Spinal cord (tissue), 10 donors: ENCODE data around the gene CNTLN. TPM values are rescaled to one million over a fixed set of nuclear protein-coding genes. Genes with fewer than 3 reads are reported as not detected.
"Not testable (repeated sequence)": the region's sequence is repeated elsewhere in the genome, so short reads cannot be mapped to it uniquely, and the experiment has no call there.

ENCODE experiments used
- DNase-seq, 6 donors: peaks; one replicate each; pipeline versions ENCODE4 v3.0.0 to v3.0.0-alpha.2; 2013 to 2015; ENCODE audit warnings: low spot score in 6 of 6, low read depth in 4 of 6
- H3K27ac ChIP-seq: one replicate; pipeline ENCODE4 v1.5.1; 2013; ENCODE audit warnings: low read depth, low read length, control low read depth
- H3K27me3 ChIP-seq: one replicate; pipeline ENCODE4 v1.6.1; 2013; ENCODE audit warnings: low read length; ENCODE audit not compliant: control insufficient read depth, insufficient read depth
- H3K36me3 ChIP-seq: one replicate; pipeline ENCODE4 v1.6.1; 2013; ENCODE audit warnings: low read length; ENCODE audit not compliant: control insufficient read depth, insufficient read depth
- H3K4me1 ChIP-seq: one replicate; pipeline ENCODE4 v1.6.1; 2013; ENCODE audit warnings: low read length; ENCODE audit not compliant: control insufficient read depth, insufficient read depth
- H3K4me3 ChIP-seq: one replicate; pipeline ENCODE4 v1.5.1; 2013; ENCODE audit warnings: low read depth, low read length, control low read depth
- H3K9me3 ChIP-seq: one replicate; pipeline ENCODE4 v1.6.1; 2013; ENCODE audit warnings: low read length; ENCODE audit not compliant: control insufficient read depth, insufficient read depth
- WGBS: methylation state at CpG from one replicate; pipeline ENCODE4 v1.1.5; 2013; ENCODE audit warnings: missing lambda C conversion rate; ENCODE audit not compliant: insufficient coverage; 5-methylcytosine and 5-hydroxymethylcytosine counted together
- polyA plus RNA-seq, 2 donors: library from polyadenylated mRNA; unstranded; fragments of 120-200 nt; gene quantifications; one replicate each; pipeline ENCODE4 v1.2.1, GENCODE V29; 2013; ENCODE audit not compliant: insufficient read length in 2 of 2
- total RNA-seq, 2 donors: library from RNA; depleted of rRNA in 1 of 2; stranded (reverse); fragments of 120-200 nt in 1 of 2; fragments of >200 nt in 1 of 2; gene quantifications; one replicate each; pipeline versions ENCODE4 v1.2.3 to v1.2.4, GENCODE V29; 2013 to 2014
- donor health status: healthy.

The CNTLN gene
- total and polyA plus RNA-seq, 4 donors, result 7.4 to 21.7 (median 13.8) TPM

DNA sequence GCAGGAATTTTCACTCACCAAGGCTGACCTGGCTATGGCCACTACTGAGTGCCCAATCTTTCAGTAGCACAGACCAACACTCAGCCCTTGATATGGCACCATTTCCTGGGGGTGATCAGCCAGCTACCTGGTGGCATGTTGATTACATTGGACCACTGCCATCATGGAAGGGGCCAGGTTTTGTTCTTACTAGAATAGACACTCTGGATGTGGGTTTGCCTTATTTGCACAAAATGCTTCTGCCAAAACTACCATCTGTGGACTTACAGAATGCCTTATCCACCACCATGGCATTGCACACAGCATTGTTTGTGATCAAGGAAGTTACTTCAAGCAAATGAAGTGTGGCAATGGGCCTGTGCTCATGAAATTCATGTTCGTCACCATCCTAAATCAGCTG is 374.3 kb downstream of the CNTLN start:
- Histone ChIP-seq H3K4me1 (no peaks in the 10 kb centered on the region), H3K36me3 (no peaks in the 10 kb centered on the region), H3K4me3 (no peak overlapping the region), H3K27ac (no peak overlapping the region), H3K27me3 (no peaks in the 10 kb centered on the region), H3K9me3 (no peaks in the 10 kb centered on the region)
- no CpG with 5 or more reads among the region's 1 CpG for WGBS
- DNase-seq, result no peak

DNA sequence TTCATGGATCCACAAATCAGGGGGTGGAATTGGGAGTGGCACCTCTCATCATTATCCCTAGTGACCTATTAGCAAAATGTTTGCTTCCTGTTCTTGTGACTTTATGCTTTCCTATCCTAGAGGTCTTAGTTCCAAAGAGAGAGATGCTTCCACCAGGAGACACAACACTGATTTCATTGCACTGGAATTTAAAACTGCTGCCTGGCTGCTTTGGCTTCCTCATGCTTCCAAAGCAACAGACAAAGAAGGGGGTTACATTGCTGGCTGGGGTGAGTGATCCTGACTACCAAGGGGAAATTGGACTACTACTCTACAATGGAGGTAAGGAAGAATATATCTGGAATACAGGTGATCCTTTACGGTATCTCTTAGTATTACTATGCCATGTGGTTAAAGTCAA is 374.9 kb downstream of the CNTLN start:
- Histone ChIP-seq H3K9me3 (no peaks in the 10 kb centered on the region), H3K36me3 (no peaks in the 10 kb centered on the region), H3K4me1 (no peaks in the 10 kb centered on the region), H3K4me3 (no peak overlapping the region), H3K27ac (no peak overlapping the region), H3K27me3 (no peaks in the 10 kb centered on the region)
- WGBS, result no CpG with 5 or more reads among the region's 1 CpG
- DNase-seq, result no peak

DNA sequence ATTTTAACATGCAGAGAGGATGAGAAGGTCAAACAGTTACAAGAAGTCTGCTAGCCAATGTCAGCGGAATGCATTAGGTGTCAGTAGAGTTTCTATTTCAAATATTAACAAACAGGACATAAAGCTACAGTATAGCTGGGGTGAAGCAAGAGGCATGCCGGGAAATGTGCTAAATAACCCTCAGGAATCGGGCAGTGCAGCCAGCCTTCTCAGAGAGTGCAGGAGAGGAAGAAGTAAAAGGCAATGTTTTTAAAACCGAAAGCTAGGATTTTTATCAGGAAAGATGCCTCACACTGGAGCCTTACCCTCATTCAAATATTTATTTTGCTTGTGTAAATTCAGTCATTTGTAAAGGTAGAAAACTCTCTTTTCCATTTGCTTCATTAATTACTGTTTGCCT is 384.9 kb downstream of the CNTLN start:
- Histone ChIP-seq H3K27ac (no peak overlapping the region), H3K9me3 (no peaks in the 10 kb centered on the region), H3K27me3 (no peaks in the 10 kb centered on the region), H3K4me1 (no peaks in the 10 kb centered on the region), H3K36me3 (no peaks in the 10 kb centered on the region), H3K4me3 (no peak overlapping the region)
- peak in 2 of 6 donors; percentile 8 to 50 for DNase-seq
- WGBS, result no CpG with 5 or more reads among the region's 4 CpGs

DNA sequence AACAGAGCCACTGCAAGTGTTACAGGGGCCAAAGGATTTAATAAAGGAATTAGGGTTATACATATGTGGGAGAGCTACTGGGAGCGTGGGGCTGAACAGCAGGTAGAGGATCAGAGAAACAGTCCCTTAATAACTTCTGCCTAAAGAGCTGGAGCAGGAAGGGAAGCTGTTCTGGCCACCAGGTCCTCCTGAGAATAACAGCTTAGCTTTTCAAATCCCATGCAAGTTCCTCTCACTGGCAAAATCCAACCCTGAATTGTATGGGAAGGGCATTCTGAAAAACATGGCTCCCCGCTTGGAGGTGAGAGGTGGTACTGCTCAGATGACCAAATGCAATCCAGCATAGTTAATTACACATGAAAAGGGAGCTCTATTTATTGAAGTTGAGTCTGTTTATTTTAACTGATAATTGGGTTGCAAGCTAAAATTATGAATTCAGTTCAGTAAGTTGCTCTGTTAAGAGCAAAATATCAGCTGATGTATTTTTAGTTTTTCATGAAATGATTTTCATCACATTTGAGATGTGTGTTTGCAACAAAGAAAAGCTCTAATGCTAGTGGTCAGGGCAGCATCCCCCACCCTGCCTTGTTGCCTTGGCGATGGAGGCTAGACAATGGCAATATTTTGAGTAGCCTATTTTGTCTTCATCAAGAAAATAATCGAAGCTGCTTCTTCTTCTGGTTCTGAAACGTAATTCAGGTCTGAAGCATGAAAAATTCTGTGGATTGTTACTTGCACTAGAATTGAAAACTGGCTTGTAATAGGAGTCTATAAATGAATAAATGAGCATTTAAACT is 385.6 kb downstream of the CNTLN start:
- peak in 2 of 6 donors; percentile 14 to 73 for DNase-seq
- H3K36me3 ChIP-seq, result no peaks in the 10 kb centered on the region
- 72% methylated on average over 2 of the region's 5 CpGs for WGBS
- H3K9me3 ChIP-seq, result no peaks in the 10 kb centered on the region
- H3K4me3 ChIP-seq, result no peak overlapping the region
- no peak overlapping the region for H3K27ac ChIP-seq
- H3K27me3 ChIP-seq, result no peaks in the 10 kb centered on the region
- H3K4me1 ChIP-seq, result no peaks in the 10 kb centered on the region

DNA sequence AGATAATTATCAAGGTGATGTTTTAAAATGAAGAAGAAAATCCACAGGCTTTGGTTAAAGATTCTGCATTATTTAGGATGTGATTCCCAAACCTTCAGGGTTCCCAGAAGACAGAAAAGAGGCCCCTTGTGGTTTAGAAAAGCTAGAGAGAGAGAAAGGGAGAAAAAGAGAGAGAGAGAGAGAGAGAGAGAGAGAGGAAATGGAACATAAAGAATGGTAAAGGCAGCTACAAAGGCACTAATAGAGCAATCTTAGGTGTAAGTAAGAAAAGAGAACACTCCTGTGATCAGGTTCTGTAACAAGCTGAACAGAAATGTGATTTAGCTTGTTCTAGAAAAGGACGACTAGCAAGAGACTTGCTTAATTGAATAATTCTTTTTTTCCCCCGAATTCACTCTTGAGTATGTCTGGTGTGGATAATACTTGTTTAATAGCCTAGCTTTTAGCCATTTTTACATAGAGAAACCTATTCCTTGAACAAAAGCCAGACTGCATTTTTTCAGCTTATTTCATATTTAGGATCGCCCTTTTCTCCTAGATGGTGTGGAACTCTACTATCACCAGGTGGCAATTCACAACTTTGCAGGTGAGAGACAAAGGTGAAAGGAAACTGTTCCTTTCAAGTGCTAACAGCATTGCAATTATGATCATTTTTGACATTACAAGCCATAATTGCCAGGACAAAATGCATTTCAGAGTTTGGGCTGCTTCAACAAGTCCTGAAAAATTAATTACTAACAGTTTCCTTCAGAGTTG is 386.4 kb downstream of the CNTLN start:
- Histone ChIP-seq H3K4me1 (no peaks in the 10 kb centered on the region), H3K4me3 (no peak overlapping the region), H3K27ac (no peak overlapping the region), H3K36me3 (no peaks in the 10 kb centered on the region), H3K9me3 (no peaks in the 10 kb centered on the region), H3K27me3 (no peaks in the 10 kb centered on the region)
- no CpG with 5 or more reads among the region's 3 CpGs for WGBS
- DNase-seq, result peak in 1 of 6 donors; percentile 72

DNA sequence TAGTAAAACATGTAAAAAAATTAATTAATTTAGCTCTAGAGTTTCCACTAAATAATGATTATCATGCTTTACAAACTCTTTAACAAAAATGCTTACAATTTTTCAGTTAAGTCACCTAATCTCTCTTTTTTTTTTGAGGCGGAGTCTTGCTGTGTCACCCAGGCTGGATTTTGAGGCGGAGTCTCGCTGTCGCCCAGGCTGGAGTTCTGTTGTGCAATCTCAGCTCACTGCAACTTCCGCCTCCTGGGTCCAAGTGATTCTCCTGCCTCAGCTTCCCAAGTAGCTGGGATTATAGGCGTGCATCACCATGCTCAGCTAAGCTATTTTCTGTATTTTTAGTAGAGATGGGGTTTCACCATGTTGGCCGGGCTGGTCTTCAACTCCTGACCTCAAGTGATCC is 391.9 kb downstream of the CNTLN start:
- not testable (repeated sequence) for H3K27me3 ChIP-seq, H3K36me3 ChIP-seq, H3K9me3 ChIP-seq, H3K4me1 ChIP-seq, H3K27ac ChIP-seq, DNase-seq, H3K4me3 ChIP-seq
- 97% methylated on average over 5 of the region's 7 CpGs for WGBS

DNA sequence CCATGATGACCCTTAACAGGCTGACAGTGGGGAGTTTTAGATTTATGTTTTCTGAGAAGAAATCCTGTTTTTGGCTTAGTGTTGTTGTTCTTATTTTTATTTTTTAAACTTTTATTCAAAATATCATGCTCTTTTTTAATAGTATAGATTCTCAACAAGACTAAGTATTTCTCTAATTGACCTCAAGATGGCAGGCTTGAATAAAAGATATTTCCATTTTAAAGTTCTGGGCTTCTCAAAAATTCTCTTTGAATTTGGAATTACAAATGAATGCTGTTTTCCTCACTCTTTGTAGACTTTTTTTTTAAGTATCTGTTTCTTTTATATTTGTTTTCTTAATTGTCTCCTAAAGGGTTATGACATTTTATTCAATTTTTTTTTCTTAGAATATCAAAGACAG is 394.0 kb downstream of the CNTLN start:
- Histone ChIP-seq H3K27ac (no peak overlapping the region), H3K36me3 (no peaks in the 10 kb centered on the region), H3K4me1 (no peaks in the 10 kb centered on the region), H3K27me3 (no peaks in the 10 kb centered on the region), H3K4me3 (no peak overlapping the region), H3K9me3 (no peaks in the 10 kb centered on the region)
- peak in 2 of 6 donors; percentile 59 to 87 for DNase-seq

DNA sequence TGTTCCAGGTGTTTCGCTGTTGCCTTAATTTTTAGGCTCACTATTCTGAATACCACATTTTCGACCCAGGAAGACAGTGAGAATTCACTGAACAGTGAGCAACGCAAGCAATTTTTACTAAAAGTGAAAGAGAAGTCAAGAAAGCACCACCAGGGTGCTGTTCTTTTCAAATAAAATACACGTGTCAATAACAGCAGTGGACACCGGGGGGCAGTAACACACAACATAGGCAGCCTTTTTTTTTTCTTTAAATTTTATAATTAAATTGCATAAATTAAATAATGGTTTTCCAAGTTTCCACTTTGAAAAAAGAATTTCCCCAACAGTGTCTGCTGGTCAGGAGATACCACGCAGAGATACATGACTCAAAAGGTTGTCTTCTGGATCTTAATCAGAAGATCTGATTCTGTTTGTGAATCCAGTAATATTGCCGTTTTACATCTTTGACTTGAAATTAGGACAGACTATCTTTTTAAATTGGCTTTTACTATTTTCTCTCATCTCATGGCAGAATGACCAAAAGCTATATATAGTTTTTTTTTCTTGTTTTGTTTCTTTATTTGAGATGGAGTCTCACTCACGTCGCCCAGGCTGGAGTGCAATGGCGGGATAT is 396.9 kb downstream of the CNTLN start:
- H3K4me1 ChIP-seq, result no peaks in the 10 kb centered on the region
- H3K4me3 ChIP-seq, result peak overlapping the region; percentile 2
- no peaks in the 10 kb centered on the region for H3K27me3 ChIP-seq
- H3K9me3 ChIP-seq, result no peaks in the 10 kb centered on the region
- no peaks in the 10 kb centered on the region for H3K36me3 ChIP-seq
- DNase-seq, result peak; percentile 24 to 87 (median 54)
- WGBS, result 100% methylated on average over 3 of the region's 10 CpGs
- H3K27ac ChIP-seq, result peak overlapping the region; percentile 33

DNA sequence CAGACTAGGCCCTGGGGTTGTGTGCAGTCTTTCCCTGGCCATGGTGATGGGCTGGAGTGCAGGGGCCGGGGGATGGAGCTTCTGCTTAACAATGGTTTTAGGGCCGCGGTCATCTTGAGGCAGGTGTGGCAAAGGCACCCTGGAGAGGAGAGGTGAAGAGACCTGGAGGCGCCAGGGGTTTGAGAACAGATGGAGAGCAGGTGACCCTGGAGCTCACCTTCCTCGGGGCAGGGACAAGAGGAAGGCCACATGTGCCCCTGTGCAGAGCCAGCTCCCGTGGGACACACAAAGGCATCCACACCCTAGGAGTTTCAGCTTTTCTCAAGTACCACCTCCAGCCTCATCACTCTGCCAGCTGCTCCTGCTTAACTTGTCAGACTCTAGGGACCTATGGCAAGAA is 397.6 kb downstream of the CNTLN start:
- Histone ChIP-seq H3K4me3 (no peak overlapping the region), H3K27me3 (no peaks in the 10 kb centered on the region), H3K27ac (no peak overlapping the region), H3K36me3 (no peaks in the 10 kb centered on the region), H3K9me3 (no peaks in the 10 kb centered on the region), H3K4me1 (no peaks in the 10 kb centered on the region)
- WGBS, result 82% methylated on average over 5 of the region's 6 CpGs
- DNase-seq, result no peak
